K562 (cell line): ENCODE results near the gene AP3S2.

Experiments used
- CREB1 ChIP-seq, 2 experiments: sonication (generic) in 1 of 2; formaldehyde crosslinking in 1 of 2; IDR thresholded peaks; 2 replicates each; pipeline versions ENCODE4 v1.6.1 to v1.8.0; 2012 to 2022; ENCODE audit warnings: inconsistent platforms in 1 of 2, mild to moderate bottlenecking in 1 of 2, missing genetic modification reagents in 1 of 2, moderate library complexity in 1 of 2
- DIDO1 ChIP-seq: fragments of 450-650 bp; IDR thresholded peaks from 2 replicates; pipeline ENCODE4 v1.6.1; 2016; ENCODE audit warnings: low read depth, missing biosample characterization, missing genetic modification characterization
- NRF1 ChIP-seq, 2 experiments: fragments of 450-650 bp; IDR thresholded peaks in 1 of 2; conservative IDR thresholded peaks in 1 of 2; 2 replicates each; pipeline ENCODE4 v1.6.1; 2014; ENCODE audit warnings: mild to moderate bottlenecking in 2 of 2
- SRF ChIP-seq, 2 experiments: fragments of 250-450, 450-650 bp in 1 of 2; sonication (Bioruptor Pico) in 1 of 2; sonication (generic) in 1 of 2; formaldehyde crosslinking; IDR thresholded peaks; 2 replicates each; pipeline versions ENCODE4 v1.5.0 to v1.5.1; 2020 to 2022; ENCODE audit warnings: mild to moderate bottlenecking in 1 of 2, missing genetic modification reagents in 1 of 2

GRCh38 chr15:89825271-89825940, 68.4 kb downstream of the AP3S2 start:
- TF ChIP-seq DIDO1 (tag) (no peak), CREB1 (IDR thresholded peaks at IDR 0.05) (no peak), CREB1 (CRISPR knock-in tag; IDR thresholded peaks at IDR 0.05) (no peak), SRF (CRISPR knock-in tag; IDR thresholded peaks at IDR 0.05) (no peak), NRF1 (conservative IDR thresholded peaks at IDR 0.05 in 1 of 2, IDR thresholded peaks at IDR 0.05 in 1 of 2) (no peak)
